ENCODE results near the gene ME3. TPM values are rescaled to one million over a fixed set of nuclear protein-coding genes. Genes with fewer than 3 reads are reported as not detected.

ME3 gene
- total and polyA plus RNA-seq, 4 donors = 1.4 to 7.2 (median 2.3) TPM

DNA sequence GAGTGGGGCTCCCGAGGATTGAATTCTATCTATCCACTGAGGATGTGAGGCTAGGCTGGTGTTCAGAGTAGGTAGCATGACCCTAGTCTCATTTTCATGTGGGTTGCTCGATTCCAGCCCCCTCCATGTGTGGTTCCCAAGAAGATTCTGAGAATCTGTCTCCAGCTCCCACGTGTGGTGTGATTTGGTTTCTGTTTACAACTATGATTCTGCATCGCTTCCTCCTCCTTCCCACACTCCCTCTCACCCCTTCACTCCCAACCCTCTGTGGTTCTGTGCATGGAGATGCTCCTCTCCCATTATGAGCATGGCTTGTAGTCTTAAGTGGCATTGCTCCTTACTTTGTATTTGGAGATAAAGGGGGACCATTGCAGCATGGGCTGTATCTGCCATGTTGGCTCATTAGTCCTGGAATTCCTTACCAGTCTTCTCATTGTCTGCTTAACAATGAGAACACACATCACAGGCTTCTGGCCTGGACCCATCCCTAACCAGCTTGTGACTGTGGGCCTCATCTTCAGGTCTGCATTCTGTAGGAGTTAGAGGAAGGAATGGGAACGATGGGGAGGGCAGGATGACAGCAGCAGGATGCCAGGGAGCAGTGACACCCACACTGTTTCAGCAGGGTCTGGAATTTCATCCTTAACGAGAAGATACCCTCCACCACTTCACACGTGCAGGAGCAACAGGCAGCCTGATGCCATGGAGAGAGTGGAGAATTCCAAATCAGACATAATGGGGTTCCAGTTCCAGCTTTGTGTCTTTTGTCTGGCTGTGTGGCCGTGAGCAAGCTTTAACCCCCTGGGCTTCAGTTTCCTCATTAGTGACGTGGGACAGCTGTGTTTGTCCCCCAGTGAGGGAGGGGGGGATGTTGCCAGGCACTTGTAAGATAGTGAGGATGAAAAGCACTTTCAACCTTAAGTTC is 211.7 kb downstream of the ME3 start:
- H3K9ac ChIP-seq (ENCODE audit: low read depth in 1 of 2, low read length in 2 of 2) = no peak overlapping the region
- 83% methylated on average over 9 of the region's 9 CpGs for WGBS
- DNase-seq (ENCODE audit: low spot score) = no peak
- no peaks in the 10 kb centered on the region for H3K4me1 ChIP-seq (ENCODE audit: control insufficient read depth in 4 of 4, insufficient read depth in 4 of 4, low read length in 3 of 4)
- no peak overlapping the region for H3K27ac ChIP-seq (ENCODE audit: low read depth in 1 of 2, low read length in 2 of 2)
- H3K9me3 ChIP-seq (ENCODE audit: control insufficient read depth in 4 of 4, low read length in 3 of 4) = no peaks in the 10 kb centered on the region
- no peaks in the 10 kb centered on the region for H3K27me3 ChIP-seq (ENCODE audit: control insufficient read depth in 4 of 4, insufficient read depth in 4 of 4, low read length in 3 of 4)
- H3K36me3 ChIP-seq (ENCODE audit: control insufficient read depth in 4 of 4, insufficient read depth in 3 of 4, low read depth in 1 of 4, low read length in 3 of 4) = no peaks in the 10 kb centered on the region
- no peak for TF ChIP-seq HNF4G (IDR thresholded peaks at IDR 0.05)
- no peak for TF ChIP-seq FOXA2 (IDR thresholded peaks at IDR 0.05)
- TF ChIP-seq, protein P1, sequence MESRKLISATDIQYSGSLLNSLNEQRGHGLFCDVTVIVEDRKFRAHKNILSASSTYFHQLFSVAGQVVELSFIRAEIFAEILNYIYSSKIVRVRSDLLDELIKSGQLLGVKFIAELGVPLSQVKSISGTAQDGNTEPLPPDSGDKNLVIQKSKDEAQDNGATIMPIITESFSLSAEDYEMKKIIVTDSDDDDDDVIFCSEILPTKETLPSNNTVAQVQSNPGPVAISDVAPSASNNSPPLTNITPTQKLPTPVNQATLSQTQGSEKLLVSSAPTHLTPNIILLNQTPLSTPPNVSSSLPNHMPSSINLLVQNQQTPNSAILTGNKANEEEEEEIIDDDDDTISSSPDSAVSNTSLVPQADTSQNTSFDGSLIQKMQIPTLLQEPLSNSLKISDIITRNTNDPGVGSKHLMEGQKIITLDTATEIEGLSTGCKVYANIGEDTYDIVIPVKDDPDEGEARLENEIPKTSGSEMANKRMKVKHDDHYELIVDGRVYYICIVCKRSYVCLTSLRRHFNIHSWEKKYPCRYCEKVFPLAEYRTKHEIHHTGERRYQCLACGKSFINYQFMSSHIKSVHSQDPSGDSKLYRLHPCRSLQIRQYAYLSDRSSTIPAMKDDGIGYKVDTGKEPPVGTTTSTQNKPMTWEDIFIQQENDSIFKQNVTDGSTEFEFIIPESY (IDR thresholded peaks at IDR 0.05) = no peak
- no peak for TF ChIP-seq NR2F2 (IDR thresholded peaks at IDR 0.05)
- TF ChIP-seq, protein P2, sequence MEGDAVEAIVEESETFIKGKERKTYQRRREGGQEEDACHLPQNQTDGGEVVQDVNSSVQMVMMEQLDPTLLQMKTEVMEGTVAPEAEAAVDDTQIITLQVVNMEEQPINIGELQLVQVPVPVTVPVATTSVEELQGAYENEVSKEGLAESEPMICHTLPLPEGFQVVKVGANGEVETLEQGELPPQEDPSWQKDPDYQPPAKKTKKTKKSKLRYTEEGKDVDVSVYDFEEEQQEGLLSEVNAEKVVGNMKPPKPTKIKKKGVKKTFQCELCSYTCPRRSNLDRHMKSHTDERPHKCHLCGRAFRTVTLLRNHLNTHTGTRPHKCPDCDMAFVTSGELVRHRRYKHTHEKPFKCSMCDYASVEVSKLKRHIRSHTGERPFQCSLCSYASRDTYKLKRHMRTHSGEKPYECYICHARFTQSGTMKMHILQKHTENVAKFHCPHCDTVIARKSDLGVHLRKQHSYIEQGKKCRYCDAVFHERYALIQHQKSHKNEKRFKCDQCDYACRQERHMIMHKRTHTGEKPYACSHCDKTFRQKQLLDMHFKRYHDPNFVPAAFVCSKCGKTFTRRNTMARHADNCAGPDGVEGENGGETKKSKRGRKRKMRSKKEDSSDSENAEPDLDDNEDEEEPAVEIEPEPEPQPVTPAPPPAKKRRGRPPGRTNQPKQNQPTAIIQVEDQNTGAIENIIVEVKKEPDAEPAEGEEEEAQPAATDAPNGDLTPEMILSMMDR (IDR thresholded peaks at IDR 0.05; ENCODE audit: low read depth, low read length, missing input control) = no peak
- TF ChIP-seq, protein P3, sequence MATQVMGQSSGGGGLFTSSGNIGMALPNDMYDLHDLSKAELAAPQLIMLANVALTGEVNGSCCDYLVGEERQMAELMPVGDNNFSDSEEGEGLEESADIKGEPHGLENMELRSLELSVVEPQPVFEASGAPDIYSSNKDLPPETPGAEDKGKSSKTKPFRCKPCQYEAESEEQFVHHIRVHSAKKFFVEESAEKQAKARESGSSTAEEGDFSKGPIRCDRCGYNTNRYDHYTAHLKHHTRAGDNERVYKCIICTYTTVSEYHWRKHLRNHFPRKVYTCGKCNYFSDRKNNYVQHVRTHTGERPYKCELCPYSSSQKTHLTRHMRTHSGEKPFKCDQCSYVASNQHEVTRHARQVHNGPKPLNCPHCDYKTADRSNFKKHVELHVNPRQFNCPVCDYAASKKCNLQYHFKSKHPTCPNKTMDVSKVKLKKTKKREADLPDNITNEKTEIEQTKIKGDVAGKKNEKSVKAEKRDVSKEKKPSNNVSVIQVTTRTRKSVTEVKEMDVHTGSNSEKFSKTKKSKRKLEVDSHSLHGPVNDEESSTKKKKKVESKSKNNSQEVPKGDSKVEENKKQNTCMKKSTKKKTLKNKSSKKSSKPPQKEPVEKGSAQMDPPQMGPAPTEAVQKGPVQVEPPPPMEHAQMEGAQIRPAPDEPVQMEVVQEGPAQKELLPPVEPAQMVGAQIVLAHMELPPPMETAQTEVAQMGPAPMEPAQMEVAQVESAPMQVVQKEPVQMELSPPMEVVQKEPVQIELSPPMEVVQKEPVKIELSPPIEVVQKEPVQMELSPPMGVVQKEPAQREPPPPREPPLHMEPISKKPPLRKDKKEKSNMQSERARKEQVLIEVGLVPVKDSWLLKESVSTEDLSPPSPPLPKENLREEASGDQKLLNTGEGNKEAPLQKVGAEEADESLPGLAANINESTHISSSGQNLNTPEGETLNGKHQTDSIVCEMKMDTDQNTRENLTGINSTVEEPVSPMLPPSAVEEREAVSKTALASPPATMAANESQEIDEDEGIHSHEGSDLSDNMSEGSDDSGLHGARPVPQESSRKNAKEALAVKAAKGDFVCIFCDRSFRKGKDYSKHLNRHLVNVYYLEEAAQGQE (IDR thresholded peaks at IDR 0.05) = no peak
- no peak for TF ChIP-seq JUND (IDR thresholded peaks at IDR 0.05)
- TF ChIP-seq TAF1 (conservative IDR thresholded peaks at IDR 0.05) = no peak
- TF ChIP-seq GABPA (IDR thresholded peaks at IDR 0.05 in 1 of 2, conservative IDR thresholded peaks at IDR 0.05 in 1 of 2) = no peak
- TF ChIP-seq, protein P4, sequence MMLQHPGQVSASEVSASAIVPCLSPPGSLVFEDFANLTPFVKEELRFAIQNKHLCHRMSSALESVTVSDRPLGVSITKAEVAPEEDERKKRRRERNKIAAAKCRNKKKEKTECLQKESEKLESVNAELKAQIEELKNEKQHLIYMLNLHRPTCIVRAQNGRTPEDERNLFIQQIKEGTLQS (IDR thresholded peaks at IDR 0.05) = no peak
- no peak for TF ChIP-seq RXRA (IDR thresholded peaks at IDR 0.05)
- no peak for TF ChIP-seq EGR1 (IDR thresholded peaks at IDR 0.05; ENCODE audit: low read depth in 2 of 2)
- no peak for TF ChIP-seq HNF4A (conservative IDR thresholded peaks at IDR 0.05)
- no peak for TF ChIP-seq SP1 (IDR thresholded peaks at IDR 0.05)
- no peak for TF ChIP-seq YY1 (IDR thresholded peaks at IDR 0.05)
- TF ChIP-seq RAD21 (IDR thresholded peaks at IDR 0.05) = no peak
- TF ChIP-seq, protein P5, sequence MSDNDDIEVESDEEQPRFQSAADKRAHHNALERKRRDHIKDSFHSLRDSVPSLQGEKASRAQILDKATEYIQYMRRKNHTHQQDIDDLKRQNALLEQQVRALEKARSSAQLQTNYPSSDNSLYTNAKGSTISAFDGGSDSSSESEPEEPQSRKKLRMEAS (IDR thresholded peaks at IDR 0.05) = no peak
- TF ChIP-seq FOXA1 (IDR thresholded peaks at IDR 0.05) = no peak
- H3K4me3 ChIP-seq (ENCODE audit: low read depth in 1 of 3, low read length in 3 of 3) = no peak overlapping the region

Data from liver (tissue), 9 donors.